B cell (primary cell): ENCODE results near the gene MDP1. TPM values are rescaled to one million over a fixed set of nuclear protein-coding genes. Genes with fewer than 3 reads are reported as not detected.

Experiments
- ATAC-seq: fragments of 200-7000 bp; cut with Tn5 transposase; one replicate; pipeline ENCODE4 v1.10.0; 2021; ENCODE audit warnings: low read depth, mild to moderate bottlenecking, moderate number of reproducible peaks, moderate library complexity
- CTCF ChIA-PET: fragments of 350-600 bp; sonication (Branson Sonifier 250); formaldehyde crosslinking; loops from one replicate; lab custom pipeline; 2021; ENCODE audit warnings: antibody characterized with exemption, inconsistent platforms; lab: Charles Lee
- POLR2A ChIA-PET: fragments of 350-600 bp; sonication (Branson Sonifier 250); formaldehyde crosslinking; loops from one replicate; lab custom pipeline; 2021; ENCODE audit warnings: antibody characterized with exemption; lab: Charles Lee
- DNase-seq: peaks from one replicate; pipeline ENCODE4 v3.0.0; 2013
- H2AFZ ChIP-seq: 2 replicates; pipeline ENCODE4 v1.6.1; 2012; ENCODE audit warnings: mild to moderate bottlenecking, low read depth, low read length; ENCODE audit not compliant: insufficient read depth, poor library complexity, severe bottlenecking
- H3K27ac ChIP-seq, 2 donors: 1 replicate in 1 of 2; 2 replicates in 1 of 2; pipeline ENCODE4 v1.5.1; 2012 to 2013; ENCODE audit warnings: low read length in 2 of 2, mild to moderate bottlenecking in 2 of 2, moderate library complexity in 1 of 2
- H3K27me3 ChIP-seq, 4 experiments: fragments of 200-600 bp in 1 of 4; sonication (generic) in 1 of 4; replicated peaks in 1 of 4; 1 replicate in 2 of 4; 2 replicates in 2 of 4; pipeline versions ENCODE4 v1.6.1 to v1.7.0; 2013 to 2016; ENCODE audit warnings: low read length in 3 of 4, mild to moderate bottlenecking in 2 of 4, mixed read lengths in 1 of 4, moderate library complexity in 1 of 4; ENCODE audit not compliant: insufficient read depth in 4 of 4, control insufficient read depth in 3 of 4; ENCODE audit errors: control extremely low read depth in 1 of 4
- H3K36me3 ChIP-seq, 2 experiments: replicated peaks in 1 of 2; 1 replicate in 1 of 2; 2 replicates in 1 of 2; pipeline versions ENCODE4 v1.6.1 to v1.7.1; 2013; ENCODE audit warnings: low read length in 1 of 2; ENCODE audit not compliant: insufficient read depth in 2 of 2, control insufficient read depth in 1 of 2; ENCODE audit errors: control extremely low read depth in 1 of 2, extremely low read depth in 1 of 2
- H3K4me1 ChIP-seq, 2 donors: fragments of 200-600 bp in 1 of 2; sonication (generic) in 1 of 2; 1 replicate in 1 of 2; 2 replicates in 1 of 2; pipeline versions ENCODE4 v1.5.1 to v1.6.1; 2013 to 2017; ENCODE audit warnings: low read length in 2 of 2; ENCODE audit not compliant: control insufficient read depth in 2 of 2, insufficient read depth in 2 of 2
- H3K4me2 ChIP-seq: replicated peaks from 2 replicates; pipeline ENCODE3; 2012; ENCODE audit warnings: mild to moderate bottlenecking, low read depth, low read length; ENCODE audit not compliant: poor library complexity, severe bottlenecking
- H3K4me3 ChIP-seq, 5 experiments: fragments of 200-600 bp in 1 of 5; sonication (generic) in 1 of 5; 1 replicate in 3 of 5; 2 replicates in 2 of 5; pipeline versions ENCODE4 v1.5.1 to v1.7.0; 2011 to 2016; ENCODE audit warnings: low read length in 4 of 5, mild to moderate bottlenecking in 4 of 5, low read depth in 2 of 5, control low read depth in 1 of 5, moderate library complexity in 1 of 5; ENCODE audit not compliant: insufficient read depth in 1 of 5; ENCODE audit errors: control extremely low read depth in 1 of 5, extremely low read depth in 1 of 5
- H3K79me2 ChIP-seq: fragments of 200-600 bp; sonication (generic); one replicate; pipeline ENCODE4 v1.6.0; 2016; ENCODE audit warnings: low read length; ENCODE audit not compliant: control insufficient read depth, insufficient read depth
- H3K9ac ChIP-seq: fragments of 200-600 bp; sonication (generic); 2 replicates; pipeline ENCODE4 v1.6.1; 2017; ENCODE audit warnings: mild to moderate bottlenecking, low read length, moderate library complexity
- H3K9me3 ChIP-seq, 3 donors: one replicate each; pipeline versions ENCODE4 v1.6.1 to v1.7.1; 2013; ENCODE audit warnings: low read length in 2 of 3; ENCODE audit not compliant: control insufficient read depth in 2 of 3, insufficient read depth in 1 of 3; ENCODE audit errors: control extremely low read depth in 1 of 3
- H4K20me1 ChIP-seq: 2 replicates; pipeline ENCODE4 v1.6.0; 2012; ENCODE audit warnings: mild to moderate bottlenecking, low read length; ENCODE audit not compliant: insufficient read depth, control insufficient read depth, poor library complexity, severe bottlenecking
- H3K27ac Mint-ChIP-seq: one replicate; pipeline ENCODE4 v1.8.0; 2021; ENCODE audit warnings: mixed read lengths
- H3K27me3 Mint-ChIP-seq: one replicate; pipeline ENCODE4 v1.8.0; 2021; ENCODE audit warnings: mixed read lengths
- H3K4me1 Mint-ChIP-seq: one replicate; pipeline ENCODE4 v1.8.0; 2021; ENCODE audit warnings: mixed read lengths
- H3K4me3 Mint-ChIP-seq: one replicate; pipeline ENCODE4 v1.8.0; 2021; ENCODE audit warnings: mixed read lengths
- H3K9me3 Mint-ChIP-seq: one replicate; pipeline ENCODE4 v1.8.0; 2022; ENCODE audit warnings: mixed read lengths; ENCODE audit not compliant: insufficient read depth
- EZH2 ChIP-seq: IDR thresholded peaks from 2 replicates; pipeline ENCODE4 v1.6.1; 2012; ENCODE audit warnings: borderline replicate concordance, low read depth, mild to moderate bottlenecking, moderate library complexity, low read length; ENCODE audit not compliant: insufficient read depth, poor library complexity, severe bottlenecking
- WGBS: methylation state at CpG from one replicate; pipeline ENCODE4 v1.1.5; 2013; ENCODE audit warnings: missing lambda C conversion rate; ENCODE audit not compliant: insufficient coverage; 5-methylcytosine and 5-hydroxymethylcytosine counted together
- intact Hi-C: fragments of 100-400 bp; cut with micrococcal nuclease; formaldehyde crosslinking; loops from one replicate; pipeline ENCODE4 v1.10.0; 2022
- polyA plus RNA-seq: library from polyadenylated mRNA; depleted of rRNA; stranded (reverse); fragments of >200 nt; gene quantifications from 2 replicates; pipeline ENCODE4 v1.2.3, GENCODE V29; 2012
- total RNA-seq, 2 donors: library from RNA; stranded (reverse); fragments of 120-200 nt in 1 of 2; gene quantifications; 1 replicate in 1 of 2; 2 replicates in 1 of 2; pipeline versions ENCODE4 v1.2.3 to v1.2.4, GENCODE V29; 2013 to 2022
- TF ChIP-seq, protein P1 (sequence below): fragments of 200-600 bp; IDR thresholded peaks from one replicate; pipeline ENCODE4 v1.8.0; 2022; ENCODE audit warnings: antibody characterized with exemption, mild to moderate bottlenecking

MDP1 gene
- total and polyA plus RNA-seq, 2 donors (not counting 1 experiment from before 2014, with no cell fraction given) = 11.3 to 28.1 TPM

DNA sequence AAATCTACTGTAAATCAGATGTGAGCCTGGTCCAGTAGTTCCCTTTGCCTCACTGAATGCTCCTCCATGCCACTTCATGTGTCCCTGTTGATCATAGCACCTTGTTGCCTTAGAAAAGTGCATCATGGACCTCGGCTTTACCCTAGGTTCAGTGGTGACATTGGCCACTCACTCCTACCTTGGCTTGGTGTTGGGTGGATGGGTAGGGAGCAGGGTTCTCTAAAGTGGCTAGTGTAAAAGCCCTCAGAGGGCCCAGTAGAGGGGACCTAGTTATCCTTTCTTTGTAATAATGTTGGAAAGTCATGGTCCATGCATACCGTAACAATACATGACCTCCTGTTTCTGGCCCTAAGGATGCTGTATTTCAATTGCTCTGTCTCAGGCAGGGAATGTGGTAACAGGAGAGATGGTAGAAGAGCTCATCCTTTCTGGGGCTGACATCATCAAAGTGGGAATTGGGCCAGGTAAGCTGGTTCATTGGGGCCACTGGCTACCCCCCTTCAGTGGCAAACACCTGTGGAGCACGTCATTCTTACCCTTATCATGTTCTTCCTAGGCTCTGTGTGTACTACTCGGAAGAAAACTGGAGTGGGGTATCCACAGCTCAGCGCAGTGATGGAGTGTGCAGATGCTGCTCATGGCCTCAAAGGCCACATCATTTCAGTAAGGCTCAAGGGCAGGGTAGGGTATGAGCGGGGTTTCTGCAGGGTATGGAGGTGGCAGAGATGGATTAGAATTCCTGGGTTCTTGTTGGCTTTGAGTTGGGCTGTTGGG is 21.0 kb upstream of the MDP1 start:
- DNase-seq (peak; percentile 21), ATAC-seq (no peak)
- H3K4me3 Mint-ChIP-seq = no peak overlapping the region
- no peak overlapping the region for H3K27ac ChIP-seq
- peak overlapping the region; percentile 2 for H3K27ac Mint-ChIP-seq
- ChIA-PET POLR2A (no interaction called here), CTCF (interaction anchor here (0.5 to 3.2 kb wide), 2 partner anchors 60 to 71 kb away, joined by 4 to 10 read pairs; partner anchors contain the start of gene CIDEB)
- no peak overlapping the region for H2AFZ ChIP-seq
- H3K4me2 ChIP-seq = no peak overlapping the region
- 100% methylated on average over 4 of the region's 6 CpGs for WGBS
- no peak overlapping the region for H3K9ac ChIP-seq
- H3K4me1 ChIP-seq = peaks cover 42 to 44% of the 10 kb centered on the region in 2 donors
- H3K27me3 Mint-ChIP-seq = no peaks in the 10 kb centered on the region
- intact Hi-C loops = no loop called here
- peaks cover 47% of the 10 kb centered on the region for H4K20me1 ChIP-seq
- peaks cover 64% of the 10 kb centered on the region for H3K79me2 ChIP-seq
- no peak overlapping the region for H3K4me3 ChIP-seq
- H3K9me3 ChIP-seq = no peaks in the 10 kb centered on the region
- H3K27me3 ChIP-seq = no peaks in the 10 kb centered on the region
- peaks cover 76% of the 10 kb centered on the region for H3K4me1 Mint-ChIP-seq
- no peaks in the 10 kb centered on the region for H3K9me3 Mint-ChIP-seq
- TF ChIP-seq, protein P1, sequence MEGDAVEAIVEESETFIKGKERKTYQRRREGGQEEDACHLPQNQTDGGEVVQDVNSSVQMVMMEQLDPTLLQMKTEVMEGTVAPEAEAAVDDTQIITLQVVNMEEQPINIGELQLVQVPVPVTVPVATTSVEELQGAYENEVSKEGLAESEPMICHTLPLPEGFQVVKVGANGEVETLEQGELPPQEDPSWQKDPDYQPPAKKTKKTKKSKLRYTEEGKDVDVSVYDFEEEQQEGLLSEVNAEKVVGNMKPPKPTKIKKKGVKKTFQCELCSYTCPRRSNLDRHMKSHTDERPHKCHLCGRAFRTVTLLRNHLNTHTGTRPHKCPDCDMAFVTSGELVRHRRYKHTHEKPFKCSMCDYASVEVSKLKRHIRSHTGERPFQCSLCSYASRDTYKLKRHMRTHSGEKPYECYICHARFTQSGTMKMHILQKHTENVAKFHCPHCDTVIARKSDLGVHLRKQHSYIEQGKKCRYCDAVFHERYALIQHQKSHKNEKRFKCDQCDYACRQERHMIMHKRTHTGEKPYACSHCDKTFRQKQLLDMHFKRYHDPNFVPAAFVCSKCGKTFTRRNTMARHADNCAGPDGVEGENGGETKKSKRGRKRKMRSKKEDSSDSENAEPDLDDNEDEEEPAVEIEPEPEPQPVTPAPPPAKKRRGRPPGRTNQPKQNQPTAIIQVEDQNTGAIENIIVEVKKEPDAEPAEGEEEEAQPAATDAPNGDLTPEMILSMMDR = no peak
- no peak for TF ChIP-seq EZH2
- H3K36me3 ChIP-seq = peaks cover 2 to 63% of the 10 kb centered on the region in 2 experiments
